ENCODE measurements around the gene SERP2. TPM values are rescaled to one million over a fixed set of nuclear protein-coding genes. Genes with fewer than 3 reads are reported as not detected.

SERP2 gene
- total and polyA plus RNA-seq, 10 donors: 0.38 to 3.7 (median 1.1) TPM; not detected in 3

GRCh38 chr13:44440046-44440608 lies 66.5 kb downstream of the SERP2 start:
- no peak for DNase-seq
- TF ChIP-seq, protein P1, sequence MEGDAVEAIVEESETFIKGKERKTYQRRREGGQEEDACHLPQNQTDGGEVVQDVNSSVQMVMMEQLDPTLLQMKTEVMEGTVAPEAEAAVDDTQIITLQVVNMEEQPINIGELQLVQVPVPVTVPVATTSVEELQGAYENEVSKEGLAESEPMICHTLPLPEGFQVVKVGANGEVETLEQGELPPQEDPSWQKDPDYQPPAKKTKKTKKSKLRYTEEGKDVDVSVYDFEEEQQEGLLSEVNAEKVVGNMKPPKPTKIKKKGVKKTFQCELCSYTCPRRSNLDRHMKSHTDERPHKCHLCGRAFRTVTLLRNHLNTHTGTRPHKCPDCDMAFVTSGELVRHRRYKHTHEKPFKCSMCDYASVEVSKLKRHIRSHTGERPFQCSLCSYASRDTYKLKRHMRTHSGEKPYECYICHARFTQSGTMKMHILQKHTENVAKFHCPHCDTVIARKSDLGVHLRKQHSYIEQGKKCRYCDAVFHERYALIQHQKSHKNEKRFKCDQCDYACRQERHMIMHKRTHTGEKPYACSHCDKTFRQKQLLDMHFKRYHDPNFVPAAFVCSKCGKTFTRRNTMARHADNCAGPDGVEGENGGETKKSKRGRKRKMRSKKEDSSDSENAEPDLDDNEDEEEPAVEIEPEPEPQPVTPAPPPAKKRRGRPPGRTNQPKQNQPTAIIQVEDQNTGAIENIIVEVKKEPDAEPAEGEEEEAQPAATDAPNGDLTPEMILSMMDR (IDR thresholded peaks at IDR 0.05 in 8 of 11, conservative IDR thresholded peaks at IDR 0.05 in 3 of 11): no peak
- no peak for TF ChIP-seq POLR2AphosphoS5 (IDR thresholded peaks at IDR 0.05)
- no peak for TF ChIP-seq POLR2A (IDR thresholded peaks at IDR 0.05)
- H3K36me3 ChIP-seq: no peaks in the 10 kb centered on the region
- peaks cover 9 to 38% (median 28%) of the 10 kb centered on the region in 6 donors for H3K4me1 ChIP-seq
- WGBS, 5 donors: 77 to 88% (median 85%) methylated on average over 10 of the region's 10 CpGs
- H3K9me3 ChIP-seq: no peaks in the 10 kb centered on the region
- H3K27ac ChIP-seq: peak overlapping the region in 1 of 8 donors; percentile 23
- intact Hi-C loops (cut with DNase I; ENCODE audit: low total_unique reads): loop anchor here (5.0 kb wide), 1 partner anchor 388 kb away; no protein-coding TSS in a partner anchor
- no peak overlapping the region for H3K4me3 ChIP-seq
- peaks cover 0 to 21% (median 0%) of the 10 kb centered on the region in 7 donors for H3K27me3 ChIP-seq (replicated peaks in 1 of 7)

Other genes with a start within 250 kb of the SERP2 start
- 10 to 100 TPM; 35.9 to 66.3 (median 52.6) TPM for gene TSC22D1, start 202.5 kb downstream of the SERP2 start, total RNA-seq
- 10 to 100 TPM; 14.3 to 31.8 (median 30.0) TPM for gene TSC22D1, start 202.5 kb downstream of the SERP2 start, polyA plus RNA-seq

Data from spleen (tissue), 11 donors.